SK-N-SH (cell line): ENCODE measurements around the gene FLYWCH1. TPM values are rescaled to one million over a fixed set of nuclear protein-coding genes. Genes with fewer than 3 reads are reported as not detected.

Experiments used
- CTCF ChIA-PET: fragments of 300-600, 350-600 bp; formaldehyde crosslinking; extraction: SDS; loops from one replicate; lab custom pipeline; 2021; lab: Yijun Ruan, JAX
- POLR2A ChIA-PET: fragments of 350-600 bp; sonication (Branson Sonifier 250); formaldehyde crosslinking; extraction: SDS; loops from one replicate; lab custom pipeline; 2020; ENCODE audit warnings: antibody characterized with exemption, inconsistent platforms; lab: Yijun Ruan, JAX
- DNase-seq: peaks from one replicate; pipeline ENCODE4 v3.0.0; 2012
- H2AFZ ChIP-seq: fragments of 200-600 bp; sonication (generic); 2 replicates; pipeline ENCODE4 v1.8.1; 2016; ENCODE audit warnings: antibody characterized with exemption, mild to moderate bottlenecking, low read depth
- H3F3A ChIP-seq: fragments of 200-600 bp; sonication (generic); replicated peaks from 2 replicates; pipeline ENCODE3; 2016; ENCODE audit warnings: antibody characterized with exemption, mild to moderate bottlenecking; ENCODE audit not compliant: insufficient read depth
- H3K27ac ChIP-seq, 2 experiments: fragments of 200-500 bp in 1 of 2; fragments of 200-600 bp in 1 of 2; sonication (Bioruptor generic) in 1 of 2; sonication (generic), shearing (Covaris generic) in 1 of 2; 2 replicates each; pipeline versions ENCODE4 v1.5.1 to v1.6.1; 2014 to 2016; ENCODE audit warnings: low read depth in 2 of 2, inconsistent platforms in 1 of 2, low read length in 1 of 2, mild to moderate bottlenecking in 1 of 2, mixed read lengths in 1 of 2
- H3K27me3 ChIP-seq: fragments of 200-600 bp; sonication (generic), shearing (Covaris generic); 2 replicates; pipeline ENCODE4 v1.6.1; 2016; ENCODE audit warnings: mixed run types; ENCODE audit not compliant: insufficient read depth
- H3K36me3 ChIP-seq, 2 experiments: fragments of 200-500 bp in 1 of 2; fragments of 200-600 bp in 1 of 2; sonication (Bioruptor generic) in 1 of 2; sonication (generic) in 1 of 2; replicated peaks in 1 of 2; 2 replicates each; pipeline versions ENCODE3 to v1.5.1; 2014 to 2016; ENCODE audit warnings: low read length in 1 of 2, mild to moderate bottlenecking in 1 of 2; ENCODE audit not compliant: insufficient read depth in 2 of 2, control insufficient read depth in 1 of 2
- H3K4me1 ChIP-seq, 2 experiments: fragments of 200-500 bp in 1 of 2; fragments of 200-600 bp in 1 of 2; sonication (Bioruptor generic) in 1 of 2; sonication (generic), shearing (Covaris generic) in 1 of 2; 2 replicates each; pipeline versions ENCODE4 v1.5.1 to v1.6.1; 2014 to 2016; ENCODE audit warnings: low read depth in 1 of 2, low read length in 1 of 2, mixed run types in 1 of 2; ENCODE audit not compliant: insufficient read depth in 2 of 2, control insufficient read depth in 1 of 2
- H3K4me2 ChIP-seq: fragments of 200-600 bp; sonication (generic), shearing (Covaris generic); 2 replicates; pipeline ENCODE4 v1.6.1; 2017; ENCODE audit warnings: mixed run types
- H3K4me3 ChIP-seq, 2 experiments: fragments of 200-500 bp in 1 of 2; fragments of 200-600 bp in 1 of 2; sonication (Bioruptor generic) in 1 of 2; sonication (generic), shearing (Covaris generic) in 1 of 2; 2 replicates each; pipeline versions ENCODE4 v1.5.1 to v1.8.1; 2014 to 2016; ENCODE audit warnings: low read depth in 2 of 2, inconsistent platforms in 1 of 2, low read length in 1 of 2, mild to moderate bottlenecking in 1 of 2, mixed read lengths in 1 of 2, moderate library complexity in 1 of 2
- H3K79me2 ChIP-seq: fragments of 200-600 bp; sonication (generic); 2 replicates; pipeline ENCODE4 v1.8.1; 2017; ENCODE audit warnings: mild to moderate bottlenecking; ENCODE audit not compliant: insufficient read depth
- H3K9ac ChIP-seq: fragments of 200-600 bp; sonication (generic); 2 replicates; pipeline ENCODE4 v1.6.1; 2017; ENCODE audit warnings: mixed run types
- H3K9me2 ChIP-seq: fragments of 200-600 bp; sonication (generic); 2 replicates; pipeline ENCODE4 v1.6.1; 2017; ENCODE audit warnings: mixed run types
- H3K9me3 ChIP-seq: fragments of 200-600 bp; sonication (generic); 2 replicates; pipeline ENCODE4 v1.6.1; 2017; ENCODE audit warnings: mixed run types, mild to moderate bottlenecking, moderate library complexity
- H4K20me1 ChIP-seq: fragments of 200-600 bp; sonication (generic); 2 replicates; pipeline ENCODE4 v1.6.1; 2017; ENCODE audit warnings: mild to moderate bottlenecking, mixed run types; ENCODE audit not compliant: insufficient read depth
- CTCF ChIP-seq: fragments of 200-600 bp; sonication (generic); IDR thresholded peaks from 2 replicates; pipeline ENCODE4 v1.6.1; 2017; ENCODE audit warnings: antibody characterized with exemption, mild to moderate bottlenecking, moderate library complexity
- EP300 ChIP-seq, 2 experiments: IDR thresholded peaks; 2 replicates each; pipeline versions ENCODE4 v1.4.0 to v1.6.1; 2012; ENCODE audit warnings: borderline replicate concordance in 1 of 2, low read depth in 1 of 2, low read length in 1 of 2
- FOSL2 ChIP-seq: IDR thresholded peaks from 2 replicates; pipeline ENCODE4 v1.4.0; 2012; ENCODE audit warnings: low read depth, mild to moderate bottlenecking, moderate library complexity, borderline replicate concordance
- FOXJ3 ChIP-seq: sonication (generic); formaldehyde crosslinking; IDR thresholded peaks from 2 replicates; pipeline ENCODE4 v1.5.1; 2020; ENCODE audit warnings: mild to moderate bottlenecking, missing genetic modification reagents
- GABPA ChIP-seq: IDR thresholded peaks from 2 replicates; pipeline ENCODE4 v1.4.0; 2012; ENCODE audit warnings: low read depth, mild to moderate bottlenecking
- GATA2 ChIP-seq: sonication (generic); formaldehyde crosslinking; IDR thresholded peaks from 2 replicates; pipeline ENCODE4 v1.5.0; 2020; ENCODE audit warnings: mild to moderate bottlenecking, missing genetic modification reagents
- IRF3 ChIP-seq: fragments of 150-350 bp; IDR thresholded peaks from 2 replicates; pipeline ENCODE4 v1.6.1; 2016; ENCODE audit warnings: mild to moderate bottlenecking, low read depth, low read length
- MEF2A ChIP-seq: IDR thresholded peaks from 2 replicates; pipeline ENCODE4 v1.4.0; 2012; ENCODE audit warnings: low read depth, borderline replicate concordance
- MXI1 ChIP-seq: IDR thresholded peaks from 2 replicates; pipeline ENCODE4 v1.6.1; 2012; ENCODE audit warnings: mild to moderate bottlenecking, low read depth, low read length, improper control_type of control experiment
- RAD21 ChIP-seq: IDR thresholded peaks from 2 replicates; pipeline ENCODE4 v1.6.1; 2012; ENCODE audit warnings: mild to moderate bottlenecking, low read length
- RFX5 ChIP-seq: IDR thresholded peaks from 2 replicates; pipeline ENCODE4 v1.6.1; 2012; ENCODE audit warnings: mild to moderate bottlenecking, improper control_type of control experiment, low read length
- SIN3A ChIP-seq: IDR thresholded peaks from 2 replicates; pipeline ENCODE4 v1.6.1; 2012; ENCODE audit warnings: low read depth, mild to moderate bottlenecking, low read length, moderate library complexity, borderline replicate concordance
- SMC3 ChIP-seq: IDR thresholded peaks from 2 replicates; pipeline ENCODE4 v1.6.1; 2012; ENCODE audit warnings: low read depth, low read length, improper control_type of control experiment
- TCF12 ChIP-seq: IDR thresholded peaks from 2 replicates; pipeline ENCODE4 v1.4.0; 2012
- TEAD4 ChIP-seq: IDR thresholded peaks from 2 replicates; pipeline ENCODE4 v1.4.0; 2012; ENCODE audit warnings: mild to moderate bottlenecking, borderline replicate concordance; ENCODE audit not compliant: insufficient read depth
- USF1 ChIP-seq: IDR thresholded peaks from 2 replicates; pipeline ENCODE4 v1.4.0; 2012; ENCODE audit warnings: low read depth, borderline replicate concordance
- USF2 ChIP-seq: fragments of 150-350 bp; IDR thresholded peaks from 2 replicates; pipeline ENCODE4 v1.6.1; 2017; ENCODE audit warnings: antibody characterized with exemption, low read length, low read depth, borderline replicate concordance
- WGBS: methylation state at CpG from one replicate; pipeline ENCODE4 v1.1.6; 2017; ENCODE audit warnings: low lambda C conversion rate; 5-methylcytosine and 5-hydroxymethylcytosine counted together
- polyA plus RNA-seq, 3 experiments: library from polyadenylated mRNA; depleted of rRNA; stranded (reverse); fragments of >200 nt; gene quantifications; 2 replicates each; pipeline ENCODE4 v1.2.3, GENCODE V29; 2012
- TF ChIP-seq, protein P1 (sequence below): IDR thresholded peaks from 2 replicates; pipeline ENCODE4; 2012
- TF ChIP-seq, protein P2 (sequence below): IDR thresholded peaks from 2 replicates; pipeline ENCODE4 v1.4.0; 2012; ENCODE audit warnings: low read depth, borderline replicate concordance
- TF ChIP-seq, protein P3 (sequence below): IDR thresholded peaks from 2 replicates; pipeline ENCODE4 v1.6.1; 2012; ENCODE audit warnings: mild to moderate bottlenecking, low read depth, low read length, moderate library complexity

FLYWCH1 gene
- polyA plus RNA-seq, 1 of the 3 experiments (the other 2 are of a cell fraction): 30.1 TPM

DNA sequence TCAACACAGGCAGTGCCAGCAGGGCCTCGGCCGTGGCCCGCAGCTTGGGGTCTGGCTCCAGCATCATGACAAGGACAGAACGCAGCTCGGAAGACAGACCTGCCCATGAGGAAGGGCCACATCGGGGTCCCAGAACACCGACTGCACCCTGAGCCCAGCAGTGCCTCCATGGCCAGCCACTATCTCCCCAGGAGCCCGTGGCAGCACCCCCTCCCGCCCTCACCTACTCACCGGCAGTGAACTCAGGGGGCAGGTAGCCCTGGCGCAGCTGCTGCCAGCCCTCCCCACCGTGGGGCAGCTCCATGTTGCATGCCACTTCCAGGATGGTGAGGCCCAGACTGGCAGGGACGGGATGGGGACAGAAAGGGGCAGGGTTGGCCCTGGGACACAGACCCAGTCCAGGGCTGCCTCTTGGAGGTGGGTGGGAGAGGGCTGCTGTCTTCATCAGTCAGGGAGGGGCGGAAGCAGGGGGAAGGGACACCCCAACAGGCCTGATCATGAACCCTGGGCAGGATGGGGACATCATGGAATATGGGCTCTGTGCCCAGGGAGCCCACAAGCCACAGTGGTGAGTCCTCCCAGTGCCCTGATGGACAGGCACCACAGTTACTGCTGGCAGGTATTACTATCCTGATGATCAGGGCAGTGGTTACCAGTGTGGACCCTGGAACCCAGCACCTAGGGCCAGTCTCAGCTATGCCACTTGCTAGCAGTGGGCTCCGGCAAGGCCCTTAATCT lies 62.8 kb downstream of the FLYWCH1 start:
- POLR2A ChIA-PET: interaction anchor here (0.9 kb wide), 1 partner anchor 8 kb away, joined by 4 read pairs; no protein-coding TSS in a partner anchor
- Histone ChIP-seq H3K36me3 (no peaks in the 10 kb centered on the region), H2AFZ (no peak overlapping the region), H3K4me1 (peaks cover 0 to 31% of the 10 kb centered on the region in 2 experiments; a peak in 1 of 4 replicates), H4K20me1 (peaks cover 31% of the 10 kb centered on the region; the same call in 1 of the 2 replicates), H3K27ac (no peak overlapping the region), H3K79me2 (peaks cover 7% of the 10 kb centered on the region; the same call in 1 of the 2 replicates), H3K9me3 (no peaks in the 10 kb centered on the region), H3K27me3 (no peaks in the 10 kb centered on the region), H3K9me2 (no peaks in the 10 kb centered on the region), H3K4me2 (no peak overlapping the region), H3K4me3 (no peak overlapping the region), H3F3A (peaks cover 8% of the 10 kb centered on the region), H3K9ac (no peak overlapping the region)
- WGBS: 93% methylated on average over 8 of the region's 15 CpGs
- no peak for DNase-seq
- CTCF ChIA-PET: interaction anchor here (0.8 to 2.3 kb wide), 4 partner anchors 9 to 59 kb away, joined by 3 to 7 read pairs (median 4); no protein-coding TSS in a partner anchor
- TF ChIP-seq TCF12 (no peak), CTCF (no peak), MXI1 (no peak), EP300 (IDR thresholded peaks at IDR 0.05; ENCODE audit: borderline replicate concordance in 1 of 2, low read depth in 1 of 2, low read length in 1 of 2) (no peak), FOSL2 (no peak), RFX5 (no peak), MEF2A (no peak), FOXJ3 (CRISPR knock-in tag) (no peak), TEAD4 (no peak), RAD21 (no peak), USF1 (no peak), GATA2 (CRISPR knock-in tag) (no peak), SIN3A (no peak), IRF3 (no peak), GABPA (no peak), SMC3 (no peak), USF2 (no peak)
- TF ChIP-seq, protein P1, sequence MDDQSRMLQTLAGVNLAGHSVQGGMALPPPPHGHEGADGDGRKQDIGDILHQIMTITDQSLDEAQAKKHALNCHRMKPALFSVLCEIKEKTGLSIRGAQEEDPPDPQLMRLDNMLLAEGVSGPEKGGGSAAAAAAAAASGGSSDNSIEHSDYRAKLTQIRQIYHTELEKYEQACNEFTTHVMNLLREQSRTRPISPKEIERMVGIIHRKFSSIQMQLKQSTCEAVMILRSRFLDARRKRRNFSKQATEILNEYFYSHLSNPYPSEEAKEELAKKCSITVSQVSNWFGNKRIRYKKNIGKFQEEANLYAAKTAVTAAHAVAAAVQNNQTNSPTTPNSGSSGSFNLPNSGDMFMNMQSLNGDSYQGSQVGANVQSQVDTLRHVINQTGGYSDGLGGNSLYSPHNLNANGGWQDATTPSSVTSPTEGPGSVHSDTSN: no peak
- TF ChIP-seq, protein P2, sequence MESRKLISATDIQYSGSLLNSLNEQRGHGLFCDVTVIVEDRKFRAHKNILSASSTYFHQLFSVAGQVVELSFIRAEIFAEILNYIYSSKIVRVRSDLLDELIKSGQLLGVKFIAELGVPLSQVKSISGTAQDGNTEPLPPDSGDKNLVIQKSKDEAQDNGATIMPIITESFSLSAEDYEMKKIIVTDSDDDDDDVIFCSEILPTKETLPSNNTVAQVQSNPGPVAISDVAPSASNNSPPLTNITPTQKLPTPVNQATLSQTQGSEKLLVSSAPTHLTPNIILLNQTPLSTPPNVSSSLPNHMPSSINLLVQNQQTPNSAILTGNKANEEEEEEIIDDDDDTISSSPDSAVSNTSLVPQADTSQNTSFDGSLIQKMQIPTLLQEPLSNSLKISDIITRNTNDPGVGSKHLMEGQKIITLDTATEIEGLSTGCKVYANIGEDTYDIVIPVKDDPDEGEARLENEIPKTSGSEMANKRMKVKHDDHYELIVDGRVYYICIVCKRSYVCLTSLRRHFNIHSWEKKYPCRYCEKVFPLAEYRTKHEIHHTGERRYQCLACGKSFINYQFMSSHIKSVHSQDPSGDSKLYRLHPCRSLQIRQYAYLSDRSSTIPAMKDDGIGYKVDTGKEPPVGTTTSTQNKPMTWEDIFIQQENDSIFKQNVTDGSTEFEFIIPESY: no peak
- TF ChIP-seq, protein P3, sequence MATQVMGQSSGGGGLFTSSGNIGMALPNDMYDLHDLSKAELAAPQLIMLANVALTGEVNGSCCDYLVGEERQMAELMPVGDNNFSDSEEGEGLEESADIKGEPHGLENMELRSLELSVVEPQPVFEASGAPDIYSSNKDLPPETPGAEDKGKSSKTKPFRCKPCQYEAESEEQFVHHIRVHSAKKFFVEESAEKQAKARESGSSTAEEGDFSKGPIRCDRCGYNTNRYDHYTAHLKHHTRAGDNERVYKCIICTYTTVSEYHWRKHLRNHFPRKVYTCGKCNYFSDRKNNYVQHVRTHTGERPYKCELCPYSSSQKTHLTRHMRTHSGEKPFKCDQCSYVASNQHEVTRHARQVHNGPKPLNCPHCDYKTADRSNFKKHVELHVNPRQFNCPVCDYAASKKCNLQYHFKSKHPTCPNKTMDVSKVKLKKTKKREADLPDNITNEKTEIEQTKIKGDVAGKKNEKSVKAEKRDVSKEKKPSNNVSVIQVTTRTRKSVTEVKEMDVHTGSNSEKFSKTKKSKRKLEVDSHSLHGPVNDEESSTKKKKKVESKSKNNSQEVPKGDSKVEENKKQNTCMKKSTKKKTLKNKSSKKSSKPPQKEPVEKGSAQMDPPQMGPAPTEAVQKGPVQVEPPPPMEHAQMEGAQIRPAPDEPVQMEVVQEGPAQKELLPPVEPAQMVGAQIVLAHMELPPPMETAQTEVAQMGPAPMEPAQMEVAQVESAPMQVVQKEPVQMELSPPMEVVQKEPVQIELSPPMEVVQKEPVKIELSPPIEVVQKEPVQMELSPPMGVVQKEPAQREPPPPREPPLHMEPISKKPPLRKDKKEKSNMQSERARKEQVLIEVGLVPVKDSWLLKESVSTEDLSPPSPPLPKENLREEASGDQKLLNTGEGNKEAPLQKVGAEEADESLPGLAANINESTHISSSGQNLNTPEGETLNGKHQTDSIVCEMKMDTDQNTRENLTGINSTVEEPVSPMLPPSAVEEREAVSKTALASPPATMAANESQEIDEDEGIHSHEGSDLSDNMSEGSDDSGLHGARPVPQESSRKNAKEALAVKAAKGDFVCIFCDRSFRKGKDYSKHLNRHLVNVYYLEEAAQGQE: no peak
